Activated T-helper 2 cell treated with anti-CD3 and anti-CD28 coated beads, Interferon-gamma antibody, Interleukin-2, Interleukin-4, amounts not matched to agents 10 μg/mL and 5 μg/mL and 100 μg/mL, durations not matched to agents 14 hours and 24 hours and 36 hours (primary cell): ENCODE data around the gene PGBD5. TPM values are rescaled to one million over a fixed set of nuclear protein-coding genes. Genes with fewer than 3 reads are reported as not detected.
"Not testable (repeated sequence)": the region's sequence is repeated elsewhere in the genome, so short reads cannot be mapped to it uniquely, and the experiment has no call there.

ENCODE experiments used
- DNase-seq: peaks from one replicate; pipeline ENCODE4 v3.0.0; 2021; ENCODE audit warnings: low spot score
- H3K27ac Mint-ChIP-seq: one replicate; pipeline ENCODE4 v1.8.0; 2021; ENCODE audit warnings: mixed read lengths
- H3K27me3 Mint-ChIP-seq: one replicate; pipeline ENCODE4 v1.8.0; 2021; ENCODE audit warnings: low read depth, mixed read lengths
- H3K36me3 Mint-ChIP-seq: one replicate; pipeline ENCODE4 v1.8.0; 2021; ENCODE audit warnings: low read depth, mixed read lengths
- H3K4me1 Mint-ChIP-seq: one replicate; pipeline ENCODE4 v1.8.0; 2021; ENCODE audit warnings: low read depth, mixed read lengths
- H3K4me3 Mint-ChIP-seq: one replicate; pipeline ENCODE4 v1.8.0; 2021; ENCODE audit warnings: low read depth, mild to moderate bottlenecking, moderate library complexity, mixed read lengths
- H3K9me3 Mint-ChIP-seq: one replicate; pipeline ENCODE4 v1.8.0; 2021; ENCODE audit warnings: mixed read lengths
- intact Hi-C: fragments of 100-400 bp; cut with micrococcal nuclease; formaldehyde crosslinking; loops from one replicate; pipeline ENCODE4 v1.15.1; 2023
- total RNA-seq: library from RNA; stranded (reverse); gene quantifications from 2 replicates; pipeline ENCODE4 v1.2.3, GENCODE V29; 2022

The PGBD5 gene
- total RNA-seq, 1 donor from 2014 or later = not detected

DNA sequence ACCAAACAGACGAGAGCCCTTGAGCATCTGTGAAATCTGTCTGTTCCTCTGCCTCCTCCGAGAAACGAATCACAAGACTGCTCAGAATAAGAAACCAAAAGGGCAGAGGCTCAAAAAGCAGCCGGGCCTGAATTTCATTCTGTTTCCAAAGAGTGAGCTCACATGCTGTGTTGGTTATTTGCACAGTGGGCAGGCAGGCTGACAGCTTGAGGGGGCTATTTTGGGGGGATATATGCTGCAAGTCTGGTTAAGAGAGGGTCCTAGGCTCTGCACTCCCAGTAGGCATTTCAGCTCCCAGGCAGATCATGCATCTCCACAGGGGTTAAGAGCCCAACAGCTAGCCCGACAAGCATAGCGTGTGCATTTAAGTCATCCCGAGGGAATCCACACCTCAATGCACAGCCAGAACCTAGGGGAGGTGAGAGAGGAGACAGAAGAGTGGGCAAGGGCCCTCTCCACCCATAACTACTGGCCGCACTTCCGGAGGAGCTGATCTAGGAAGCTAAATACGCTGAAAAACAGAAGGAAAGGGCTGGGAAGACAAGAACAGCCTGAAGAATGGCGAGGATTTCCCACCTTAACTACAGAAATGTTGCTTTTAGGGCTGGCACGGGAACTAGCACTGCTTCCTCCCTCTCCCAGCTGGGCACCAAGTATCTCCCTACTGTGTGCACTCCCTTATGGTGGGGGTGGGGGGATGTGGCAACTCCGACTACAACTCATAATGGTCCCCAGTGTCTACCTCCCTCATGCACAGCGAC, 3.7 kb downstream of the PGBD5 start:
- Mint-ChIP-seq H3K9me3 (no peaks in the 10 kb centered on the region), H3K27me3 (peaks cover 49% of the 10 kb centered on the region), H3K4me1 (peaks cover 10% of the 10 kb centered on the region), H3K4me3 (no peak overlapping the region), H3K36me3 (no peaks in the 10 kb centered on the region), H3K27ac (no peak overlapping the region)
- intact Hi-C loops = no loop called here
- DNase-seq = no peak

GRCh38 chr1:230421481-230421880, 4.7 kb downstream of the PGBD5 start:
- H3K27ac Mint-ChIP-seq = no peak overlapping the region
- H3K4me3 Mint-ChIP-seq = no peak overlapping the region
- no peak for DNase-seq
- intact Hi-C loops = no loop called here
- no peaks in the 10 kb centered on the region for H3K9me3 Mint-ChIP-seq
- H3K4me1 Mint-ChIP-seq = peaks cover 6% of the 10 kb centered on the region
- no peaks in the 10 kb centered on the region for H3K36me3 Mint-ChIP-seq
- peaks cover 43% of the 10 kb centered on the region for H3K27me3 Mint-ChIP-seq

DNA sequence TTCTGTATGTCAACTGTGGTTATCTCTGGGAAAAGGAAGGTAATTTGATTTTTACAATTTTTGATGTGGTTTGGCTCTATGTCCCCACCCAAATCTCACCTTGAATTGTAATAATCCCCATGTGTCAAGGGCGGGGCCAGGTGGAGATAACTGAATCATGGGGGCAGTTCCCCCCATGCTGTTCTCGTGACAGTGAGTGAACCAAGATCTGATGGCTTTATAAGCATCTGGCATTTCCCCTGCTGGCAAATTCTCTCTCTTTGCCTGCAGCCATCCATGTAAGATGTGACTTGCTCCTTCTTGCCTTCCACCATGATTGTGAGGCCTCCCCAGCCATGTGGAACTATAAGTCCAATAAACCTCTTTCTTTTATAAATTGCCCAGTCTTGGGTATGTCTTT, 5.8 kb downstream of the PGBD5 start:
- H3K27ac Mint-ChIP-seq, intact Hi-C loops: not testable (repeated sequence)

GRCh38 chr1:230416430-230416829, 9.7 kb downstream of the PGBD5 start:
- H3K4me3 Mint-ChIP-seq = no peak overlapping the region
- DNase-seq = no peak
- peaks cover 13% of the 10 kb centered on the region for H3K27me3 Mint-ChIP-seq
- intact Hi-C loops = no loop called here
- H3K27ac Mint-ChIP-seq = no peak overlapping the region
- no peaks in the 10 kb centered on the region for H3K36me3 Mint-ChIP-seq
- H3K9me3 Mint-ChIP-seq = no peaks in the 10 kb centered on the region
- peaks cover 2% of the 10 kb centered on the region for H3K4me1 Mint-ChIP-seq

More for the DNA sequence above, 5.8 kb downstream of the PGBD5 start:
- not testable (repeated sequence) for H3K4me3 Mint-ChIP-seq, H3K4me1 Mint-ChIP-seq, H3K36me3 Mint-ChIP-seq, DNase-seq, H3K9me3 Mint-ChIP-seq
- peaks cover 43% of the 10 kb centered on the region for H3K27me3 Mint-ChIP-seq

DNA sequence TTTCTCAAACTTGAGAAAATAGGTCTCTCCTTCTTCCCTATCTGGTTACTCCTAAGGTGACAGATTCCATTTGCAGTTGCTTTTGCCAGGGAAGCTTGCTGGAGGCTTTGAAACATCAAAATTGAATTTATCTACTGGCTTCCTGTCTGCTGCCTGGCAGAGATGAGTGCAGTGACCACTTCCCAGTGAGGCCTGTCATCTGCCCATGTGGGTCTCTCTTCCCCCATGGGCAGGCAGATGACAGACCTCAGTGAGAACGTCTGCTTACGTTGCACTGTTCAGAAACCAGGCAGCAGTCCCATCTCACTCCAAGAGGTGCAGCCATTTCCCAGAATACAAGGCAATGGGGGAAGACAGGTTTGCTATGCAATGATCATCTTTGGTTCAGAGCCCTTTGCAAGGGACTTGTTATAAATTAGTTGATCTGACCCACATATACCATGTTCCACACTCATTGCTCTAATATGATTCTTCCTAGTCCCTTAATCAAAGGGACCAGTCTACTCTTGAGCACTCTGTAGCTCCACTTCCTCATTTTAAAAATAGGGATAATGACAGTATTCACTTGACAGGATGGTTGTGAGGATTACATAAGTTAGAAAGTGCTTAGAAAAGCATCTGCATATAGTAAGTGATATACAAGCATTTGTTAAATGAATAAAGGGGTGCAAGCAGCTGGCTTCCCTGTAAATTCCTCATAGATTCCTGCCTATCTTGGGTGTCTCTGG, 10.6 kb downstream of the PGBD5 start:
- H3K27me3 Mint-ChIP-seq = peaks cover 11% of the 10 kb centered on the region
- no peak overlapping the region for H3K4me3 Mint-ChIP-seq
- DNase-seq = no peak
- H3K27ac Mint-ChIP-seq = no peak overlapping the region
- H3K4me1 Mint-ChIP-seq = no peaks in the 10 kb centered on the region
- intact Hi-C loops = no loop called here
- H3K9me3 Mint-ChIP-seq = no peaks in the 10 kb centered on the region
- H3K36me3 Mint-ChIP-seq = no peaks in the 10 kb centered on the region

- Mint-ChIP-seq H3K27me3 (peaks cover 9% of the 10 kb centered on the region), H3K27ac (no peak overlapping the region), H3K4me1 (no peaks in the 10 kb centered on the region), H3K36me3 (no peaks in the 10 kb centered on the region), H3K9me3 (no peaks in the 10 kb centered on the region), H3K4me3 (no peak overlapping the region)
- no peak for DNase-seq
- intact Hi-C loops = no loop called here
Observed at GRCh38 chr1:230414694-230415093, 11.4 kb downstream of the PGBD5 start.

GRCh38 chr1:230414102-230414501, 12.0 kb downstream of the PGBD5 start:
- Mint-ChIP-seq H3K36me3 (no peaks in the 10 kb centered on the region), H3K9me3 (no peaks in the 10 kb centered on the region), H3K4me3 (no peak overlapping the region), H3K27me3 (peaks cover 12% of the 10 kb centered on the region), H3K4me1 (no peaks in the 10 kb centered on the region), H3K27ac (no peak overlapping the region)
- no peak for DNase-seq
- intact Hi-C loops = no loop called here

DNA sequence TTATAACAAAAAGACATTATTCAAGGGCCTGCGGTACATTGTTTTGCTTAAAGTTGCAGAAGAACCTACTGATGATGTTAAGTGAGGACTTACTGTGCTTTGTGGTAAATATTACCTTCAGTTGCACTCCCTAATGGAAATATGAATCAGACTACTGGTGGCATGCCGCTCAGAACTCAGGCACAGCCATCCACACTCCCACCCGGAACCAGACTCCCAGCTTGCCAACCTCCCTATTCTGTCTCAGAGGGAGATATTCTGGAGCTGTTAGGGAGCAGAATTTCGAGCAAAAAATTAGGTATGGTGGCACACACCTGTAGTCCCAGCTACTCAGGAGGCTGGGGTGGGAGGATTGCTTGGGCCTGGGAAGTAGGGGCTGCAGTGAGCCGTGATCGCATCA, 13.1 kb downstream of the PGBD5 start:
- no peak overlapping the region for H3K4me3 Mint-ChIP-seq
- peaks cover 10% of the 10 kb centered on the region for H3K27me3 Mint-ChIP-seq
- intact Hi-C loops = no loop called here
- no peaks in the 10 kb centered on the region for H3K36me3 Mint-ChIP-seq
- no peaks in the 10 kb centered on the region for H3K9me3 Mint-ChIP-seq
- no peak overlapping the region for H3K27ac Mint-ChIP-seq
- no peak for DNase-seq
- no peaks in the 10 kb centered on the region for H3K4me1 Mint-ChIP-seq

GRCh38 chr1:230408971-230409370, 17.2 kb downstream of the PGBD5 start:
- peaks cover 7% of the 10 kb centered on the region for H3K27me3 Mint-ChIP-seq
- intact Hi-C loops = no loop called here
- H3K9me3 Mint-ChIP-seq = no peaks in the 10 kb centered on the region
- H3K4me3 Mint-ChIP-seq = no peak overlapping the region
- H3K36me3 Mint-ChIP-seq = no peaks in the 10 kb centered on the region
- DNase-seq = no peak
- H3K4me1 Mint-ChIP-seq = no peaks in the 10 kb centered on the region
- no peak overlapping the region for H3K27ac Mint-ChIP-seq

DNA sequence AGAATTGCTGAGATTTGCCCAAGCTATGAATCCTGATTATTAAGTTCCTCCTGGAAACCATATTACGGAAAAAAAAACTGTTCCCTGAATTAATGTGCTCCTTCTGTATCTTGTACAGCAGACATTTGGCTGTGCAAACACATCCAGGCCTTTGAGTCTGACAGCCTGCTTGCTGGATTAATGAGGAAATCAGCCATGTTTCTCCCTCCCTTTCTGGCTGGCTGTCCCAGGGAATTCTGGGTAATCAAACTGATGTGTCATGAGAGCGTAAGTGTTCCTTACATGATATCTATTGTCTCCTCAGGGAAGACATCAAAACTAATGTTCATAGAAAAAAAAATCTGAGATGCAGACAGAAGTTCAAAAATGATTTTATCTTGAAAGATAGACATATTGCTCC, 18.8 kb downstream of the PGBD5 start:
- Mint-ChIP-seq H3K36me3 (no peaks in the 10 kb centered on the region), H3K4me1 (no peaks in the 10 kb centered on the region), H3K9me3 (no peaks in the 10 kb centered on the region), H3K27me3 (peaks cover 7% of the 10 kb centered on the region), H3K27ac (no peak overlapping the region), H3K4me3 (no peak overlapping the region)
- intact Hi-C loops = no loop called here
- no peak for DNase-seq

GRCh38 chr1:230406727-230407126, 19.4 kb downstream of the PGBD5 start:
- DNase-seq, H3K4me1 Mint-ChIP-seq, H3K4me3 Mint-ChIP-seq, H3K27ac Mint-ChIP-seq, intact Hi-C loops, H3K36me3 Mint-ChIP-seq, H3K9me3 Mint-ChIP-seq, H3K27me3 Mint-ChIP-seq: not testable (repeated sequence)

GRCh38 chr1:230403442-230403841, 22.7 kb downstream of the PGBD5 start:
- Mint-ChIP-seq H3K9me3 (no peaks in the 10 kb centered on the region), H3K36me3 (no peaks in the 10 kb centered on the region), H3K27me3 (no peaks in the 10 kb centered on the region), H3K4me3 (no peak overlapping the region), H3K4me1 (no peaks in the 10 kb centered on the region), H3K27ac (no peak overlapping the region)
- no peak for DNase-seq
- intact Hi-C loops = no loop called here

DNA sequence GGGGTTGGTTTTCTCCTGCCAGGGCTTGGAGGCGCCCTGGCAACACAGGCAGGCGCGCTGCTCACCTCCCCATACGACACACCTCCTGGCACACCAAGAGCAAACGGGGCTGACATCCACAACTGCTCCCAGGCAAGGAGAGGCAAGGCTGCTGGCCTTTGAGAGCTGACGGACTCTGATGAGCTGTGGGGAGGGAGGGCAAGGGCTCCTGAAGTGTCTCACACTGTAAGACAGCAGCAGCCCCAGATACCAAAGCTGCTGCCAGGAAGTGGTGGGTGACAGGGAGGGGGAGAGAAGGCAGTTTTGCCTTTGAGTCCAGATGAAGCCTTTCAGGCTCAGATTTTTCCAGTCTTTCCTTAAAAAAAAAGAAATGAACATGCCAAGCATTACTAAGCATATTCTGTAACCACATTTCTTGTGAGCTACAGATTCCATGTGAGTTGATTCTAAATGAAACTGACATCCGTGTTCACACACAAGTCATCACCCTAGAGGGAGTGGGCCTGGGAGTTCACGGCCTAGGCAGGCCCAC, 24.3 kb downstream of the PGBD5 start:
- no peak overlapping the region for H3K27ac Mint-ChIP-seq
- no peaks in the 10 kb centered on the region for H3K9me3 Mint-ChIP-seq
- no peaks in the 10 kb centered on the region for H3K4me1 Mint-ChIP-seq
- intact Hi-C loops = no loop called here
- no peaks in the 10 kb centered on the region for H3K36me3 Mint-ChIP-seq
- DNase-seq = no peak
- H3K27me3 Mint-ChIP-seq = no peaks in the 10 kb centered on the region
- H3K4me3 Mint-ChIP-seq = no peak overlapping the region
